Gastrocnemius medialis (tissue), 4 donors: Measurements from ENCODE around the gene EIF2AK2.

ENCODE experiments used
- POLR2A ChIP-seq, 2 donors: fragments of 450-650 bp; IDR thresholded peaks; one replicate each; pipeline ENCODE4 v1.6.1; 2017; ENCODE audit warnings: antibody characterized with exemption in 2 of 2, mild to moderate bottlenecking in 2 of 2, moderate library complexity in 2 of 2
- TF ChIP-seq, protein P1 (sequence below), 5 experiments: fragments of 450-650 bp in 3 of 5; fragments of 200-600 bp in 2 of 5; sonication (generic) in 2 of 5; IDR thresholded peaks in 4 of 5; conservative IDR thresholded peaks in 1 of 5; 1 replicate in 4 of 5; 2 replicates in 1 of 5; pipeline ENCODE4 v1.5.1; 2016 to 2019; ENCODE audit warnings: antibody characterized with exemption in 5 of 5, mild to moderate bottlenecking in 3 of 5, moderate library complexity in 3 of 5

- peak; percentile 55 for TF ChIP-seq POLR2A (IDR thresholded peaks at IDR 0.05)
- TF ChIP-seq, protein P1, sequence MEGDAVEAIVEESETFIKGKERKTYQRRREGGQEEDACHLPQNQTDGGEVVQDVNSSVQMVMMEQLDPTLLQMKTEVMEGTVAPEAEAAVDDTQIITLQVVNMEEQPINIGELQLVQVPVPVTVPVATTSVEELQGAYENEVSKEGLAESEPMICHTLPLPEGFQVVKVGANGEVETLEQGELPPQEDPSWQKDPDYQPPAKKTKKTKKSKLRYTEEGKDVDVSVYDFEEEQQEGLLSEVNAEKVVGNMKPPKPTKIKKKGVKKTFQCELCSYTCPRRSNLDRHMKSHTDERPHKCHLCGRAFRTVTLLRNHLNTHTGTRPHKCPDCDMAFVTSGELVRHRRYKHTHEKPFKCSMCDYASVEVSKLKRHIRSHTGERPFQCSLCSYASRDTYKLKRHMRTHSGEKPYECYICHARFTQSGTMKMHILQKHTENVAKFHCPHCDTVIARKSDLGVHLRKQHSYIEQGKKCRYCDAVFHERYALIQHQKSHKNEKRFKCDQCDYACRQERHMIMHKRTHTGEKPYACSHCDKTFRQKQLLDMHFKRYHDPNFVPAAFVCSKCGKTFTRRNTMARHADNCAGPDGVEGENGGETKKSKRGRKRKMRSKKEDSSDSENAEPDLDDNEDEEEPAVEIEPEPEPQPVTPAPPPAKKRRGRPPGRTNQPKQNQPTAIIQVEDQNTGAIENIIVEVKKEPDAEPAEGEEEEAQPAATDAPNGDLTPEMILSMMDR (IDR thresholded peaks at IDR 0.05 in 4 of 5, conservative IDR thresholded peaks at IDR 0.05 in 1 of 5): no peak
Observed at GRCh38 chr2:37083873-37084794, 72.6 kb downstream of the EIF2AK2 start, which contains the start of the genes GPATCH11 and HEATR5B.
